ENCODE measurements around the gene TIAM1. TPM values are rescaled to one million over a fixed set of nuclear protein-coding genes. Genes with fewer than 3 reads are reported as not detected.

Gene TIAM1
- total RNA-seq, 2 experiments from 2014 or later, result 15.0 to 25.1 TPM

- Histone ChIP-seq H3K4me2 (ENCODE audit: low read length) (no peak overlapping the region), H3K4me1 (ENCODE audit: insufficient read depth, low read length, poor library complexity, severe bottlenecking) (no peaks in the 10 kb centered on the region), H3K27ac (ENCODE audit: low read depth, low read length, poor library complexity, severe bottlenecking) (no peak overlapping the region), H3K9me3 (ENCODE audit: low read length) (no peaks in the 10 kb centered on the region), H3K36me3 (ENCODE audit: insufficient read depth, low read length) (no peaks in the 10 kb centered on the region), H4K20me1 (ENCODE audit: insufficient read depth, low read length) (no peaks in the 10 kb centered on the region), H3K4me3 (ENCODE audit: low read depth, low read length, poor library complexity, severe bottlenecking) (no peak overlapping the region), H3K79me2 (ENCODE audit: insufficient read depth, low read depth, low read length) (no peaks in the 10 kb centered on the region), H2AFZ (ENCODE audit: low read length) (no peak overlapping the region), H3K9me2 (ENCODE audit: insufficient read depth, low read length) (no peaks in the 10 kb centered on the region)
- TF ChIP-seq CTCF (conservative IDR thresholded peaks at IDR 0.05; ENCODE audit: low read length) (no peak), EZH2phosphoT487 (IDR thresholded peaks at IDR 0.05; ENCODE audit: borderline replicate concordance, low read depth, low read length) (no peak)
- BruUV-seq (replicated peaks), result no TSS peak
- intact Hi-C loops (cut with micrococcal nuclease; ENCODE audit: unreplicated experiment), result no loop called here
- no peak for DNase-seq (ENCODE audit: low spot score)
- ChIA-PET POLR2A (no interaction called here), CTCF (ENCODE audit: unreplicated experiment) (no interaction called here)
These were observed 26.4 kb downstream of the TIAM1 start for GRCh38 chr21:31317688-31318087.

DNA sequence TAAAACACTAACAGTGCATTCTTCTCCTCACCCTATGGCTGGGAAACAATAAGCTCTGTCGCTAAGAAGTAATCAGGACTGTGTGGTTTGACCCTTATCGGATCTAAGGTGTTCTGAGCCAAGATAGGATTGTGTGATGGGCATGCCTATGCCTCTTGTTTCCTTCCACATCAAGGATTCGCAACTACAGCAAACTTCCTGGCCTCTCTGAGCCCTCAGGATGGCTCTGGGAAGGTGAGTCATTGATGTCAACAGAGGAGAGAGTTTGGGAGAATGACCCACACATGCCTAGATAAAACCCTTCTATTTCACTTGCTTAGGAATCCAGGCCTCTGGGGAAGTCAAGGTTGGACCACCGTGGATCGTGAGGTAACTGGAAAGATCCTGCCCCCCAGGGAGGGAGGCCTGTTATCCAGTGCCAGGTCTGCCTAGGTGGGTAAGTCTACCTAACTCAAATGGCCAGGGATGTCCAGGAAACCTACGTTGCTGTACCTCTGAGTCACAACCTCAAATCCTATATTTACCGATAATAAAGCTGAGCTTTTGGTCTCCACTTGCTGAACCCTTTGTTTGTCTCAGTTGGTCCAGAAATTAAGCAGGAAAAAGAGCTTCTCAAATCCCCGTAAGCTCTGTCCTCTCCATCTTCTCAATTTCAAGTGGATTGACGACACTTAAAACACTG, 27.4 kb downstream of the TIAM1 start:
- no peaks in the 10 kb centered on the region for H3K4me1 ChIP-seq (ENCODE audit: insufficient read depth, low read length, poor library complexity, severe bottlenecking)
- ChIA-PET CTCF (ENCODE audit: unreplicated experiment) (no interaction called here), POLR2A (no interaction called here)
- no peaks in the 10 kb centered on the region for H3K9me3 ChIP-seq (ENCODE audit: low read length)
- BruUV-seq (replicated peaks), result no TSS peak
- H3K36me3 ChIP-seq (ENCODE audit: insufficient read depth, low read length), result no peaks in the 10 kb centered on the region
- DNase-seq (ENCODE audit: low spot score), result no peak
- H3K79me2 ChIP-seq (ENCODE audit: insufficient read depth, low read depth, low read length), result no peaks in the 10 kb centered on the region
- TF ChIP-seq EZH2phosphoT487 (IDR thresholded peaks at IDR 0.05; ENCODE audit: borderline replicate concordance, low read depth, low read length) (no peak), CTCF (conservative IDR thresholded peaks at IDR 0.05; ENCODE audit: low read length) (no peak)
- no peak overlapping the region for H3K4me3 ChIP-seq (ENCODE audit: low read depth, low read length, poor library complexity, severe bottlenecking)
- no peak overlapping the region for H3K27ac ChIP-seq (ENCODE audit: low read depth, low read length, poor library complexity, severe bottlenecking)
- intact Hi-C loops (cut with micrococcal nuclease; ENCODE audit: unreplicated experiment), result no loop called here
- no peaks in the 10 kb centered on the region for H3K9me2 ChIP-seq (ENCODE audit: insufficient read depth, low read length)
- no peak overlapping the region for H3K4me2 ChIP-seq (ENCODE audit: low read length)
- H2AFZ ChIP-seq (ENCODE audit: low read length), result no peak overlapping the region
- no peaks in the 10 kb centered on the region for H4K20me1 ChIP-seq (ENCODE audit: insufficient read depth, low read length)

GRCh38 chr21:31316072-31316471, 28.0 kb downstream of the TIAM1 start:
- H4K20me1 ChIP-seq (ENCODE audit: insufficient read depth, low read length), result no peaks in the 10 kb centered on the region
- no peak for TF ChIP-seq EZH2phosphoT487 (IDR thresholded peaks at IDR 0.05; ENCODE audit: borderline replicate concordance, low read depth, low read length)
- no peak for TF ChIP-seq CTCF (conservative IDR thresholded peaks at IDR 0.05; ENCODE audit: low read length)
- intact Hi-C loops (cut with micrococcal nuclease; ENCODE audit: unreplicated experiment), result no loop called here
- no peak overlapping the region for H3K4me3 ChIP-seq (ENCODE audit: low read depth, low read length, poor library complexity, severe bottlenecking)
- no peaks in the 10 kb centered on the region for H3K36me3 ChIP-seq (ENCODE audit: insufficient read depth, low read length)
- no peak for DNase-seq (ENCODE audit: low spot score)
- no peaks in the 10 kb centered on the region for H3K79me2 ChIP-seq (ENCODE audit: insufficient read depth, low read depth, low read length)
- no peak overlapping the region for H3K4me2 ChIP-seq (ENCODE audit: low read length)
- CTCF ChIA-PET (ENCODE audit: unreplicated experiment), result no interaction called here
- H3K27ac ChIP-seq (ENCODE audit: low read depth, low read length, poor library complexity, severe bottlenecking), result no peak overlapping the region
- H3K9me2 ChIP-seq (ENCODE audit: insufficient read depth, low read length), result no peaks in the 10 kb centered on the region
- no peaks in the 10 kb centered on the region for H3K9me3 ChIP-seq (ENCODE audit: low read length)
- POLR2A ChIA-PET, result no interaction called here
- no peak overlapping the region for H2AFZ ChIP-seq (ENCODE audit: low read length)
- no TSS peak for BruUV-seq (replicated peaks)
- H3K4me1 ChIP-seq (ENCODE audit: insufficient read depth, low read length, poor library complexity, severe bottlenecking), result no peaks in the 10 kb centered on the region
